H9 (cell line): ENCODE measurements around the gene C19orf73. TPM values are rescaled to one million over a fixed set of nuclear protein-coding genes. Genes with fewer than 3 reads are reported as not detected.

Source experiments
- DNase-seq: peaks from one replicate; pipeline ENCODE4 v3.0.0-alpha.2; 2017
- H2AFZ ChIP-seq: one replicate; pipeline ENCODE4 v1.6.1; 2013; ENCODE audit warnings: mild to moderate bottlenecking, low read length, control low read depth, moderate library complexity
- H2AK5ac ChIP-seq: 2 replicates; pipeline ENCODE4 v1.6.1; 2013; ENCODE audit warnings: low read length, control low read depth, mixed read lengths; ENCODE audit not compliant: insufficient read length
- H2BK120ac ChIP-seq: one replicate; pipeline ENCODE4 v1.6.1; 2013; ENCODE audit warnings: low read depth, mild to moderate bottlenecking, low read length, control low read depth, inconsistent platforms; ENCODE audit not compliant: poor library complexity, severe bottlenecking
- H2BK12ac ChIP-seq: 2 replicates; pipeline ENCODE4 v1.6.1; 2013; ENCODE audit warnings: low read length, control low read depth, mixed read lengths, low read depth; ENCODE audit not compliant: insufficient read length
- H2BK15ac ChIP-seq: 2 replicates; pipeline ENCODE4 v1.6.1; 2013; ENCODE audit warnings: low read depth, low read length, control low read depth
- H2BK20ac ChIP-seq: one replicate; pipeline ENCODE4 v1.6.1; 2013; ENCODE audit warnings: low read depth, mild to moderate bottlenecking, low read length, control low read depth, inconsistent platforms; ENCODE audit not compliant: poor library complexity, severe bottlenecking
- H2BK5ac ChIP-seq: 2 replicates; pipeline ENCODE4 v1.6.1; 2013; ENCODE audit warnings: low read length, control low read depth, mixed read lengths; ENCODE audit not compliant: insufficient read length
- H3K14ac ChIP-seq: 2 replicates; pipeline ENCODE4 v1.6.1; 2013; ENCODE audit warnings: low read length, control low read depth; ENCODE audit not compliant: insufficient read depth
- H3K18ac ChIP-seq: 2 replicates; pipeline ENCODE4 v1.6.1; 2013; ENCODE audit warnings: low read depth, mild to moderate bottlenecking, mixed read lengths, low read length, control low read depth; ENCODE audit not compliant: insufficient read length
- H3K23ac ChIP-seq: 2 replicates; pipeline ENCODE4 v1.6.1; 2013; ENCODE audit warnings: low read length, control low read depth, mixed read lengths, low read depth; ENCODE audit not compliant: insufficient read length
- H3K23me2 ChIP-seq: 2 replicates; pipeline ENCODE4 v1.6.1; 2013; ENCODE audit warnings: low read depth, mild to moderate bottlenecking, mixed read lengths, low read length, control low read depth; ENCODE audit not compliant: insufficient read length, poor library complexity, severe bottlenecking
- H3K27ac ChIP-seq: 2 replicates; pipeline ENCODE4 v1.5.1; 2013; ENCODE audit warnings: low read length, control low read depth, mixed read lengths, low read depth; ENCODE audit not compliant: insufficient read length
- H3K27me3 ChIP-seq: 2 replicates; pipeline ENCODE4 v1.6.1; 2013; ENCODE audit warnings: low read length, control low read depth, inconsistent platforms; ENCODE audit not compliant: insufficient read depth
- H3K4ac ChIP-seq: 2 replicates; pipeline ENCODE4 v1.6.1; 2013; ENCODE audit warnings: low read depth, mild to moderate bottlenecking, control low read depth, inconsistent platforms, low read length, moderate library complexity
- H3K4me1 ChIP-seq: 2 replicates; pipeline ENCODE4 v1.6.1; 2013; ENCODE audit warnings: low read length, control low read depth, inconsistent platforms; ENCODE audit not compliant: insufficient read depth
- H3K4me2 ChIP-seq: 2 replicates; pipeline ENCODE4 v1.6.1; 2013; ENCODE audit warnings: low read length, control low read depth, mixed read lengths; ENCODE audit not compliant: insufficient read length, insufficient read depth
- H3K56ac ChIP-seq: 2 replicates; pipeline ENCODE4 v1.6.1; 2013; ENCODE audit warnings: low read depth, mild to moderate bottlenecking, mixed read lengths, low read length, control low read depth; ENCODE audit not compliant: insufficient read length
- H3K79me1 ChIP-seq: 2 replicates; pipeline ENCODE4 v1.6.1; 2013; ENCODE audit warnings: low read depth, mild to moderate bottlenecking, moderate library complexity, low read length, control low read depth, inconsistent platforms; ENCODE audit not compliant: insufficient read depth, poor library complexity, severe bottlenecking
- H3K79me2 ChIP-seq: 2 replicates; pipeline ENCODE4 v1.6.1; 2013; ENCODE audit warnings: low read length, control low read depth, inconsistent platforms; ENCODE audit not compliant: insufficient read depth
- H3K9ac ChIP-seq: 2 replicates; pipeline ENCODE4 v1.6.1; 2013; ENCODE audit warnings: low read length, control low read depth, mixed read lengths; ENCODE audit not compliant: insufficient read length; ENCODE audit errors: extremely low read depth
- H3K9me3 ChIP-seq: one replicate; pipeline ENCODE4 v1.6.1; 2013; ENCODE audit warnings: low read depth, low read length, inconsistent platforms; ENCODE audit not compliant: control insufficient read depth
- H3T11ph ChIP-seq: one replicate; pipeline ENCODE4 v1.6.1; 2013; ENCODE audit warnings: mild to moderate bottlenecking, low read length, control low read depth, inconsistent platforms
- H4K20me1 ChIP-seq: one replicate; pipeline ENCODE4 v1.6.1; 2013; ENCODE audit not compliant: control insufficient read depth, insufficient read length, insufficient read depth
- H4K5ac ChIP-seq: 2 replicates; pipeline ENCODE4 v1.6.1; 2013; ENCODE audit warnings: low read depth, mild to moderate bottlenecking, mixed read lengths, low read length, control low read depth; ENCODE audit not compliant: insufficient read length
- H4K8ac ChIP-seq: replicated peaks from 2 replicates; pipeline ENCODE4 v1.6.1; 2013; ENCODE audit warnings: low read length, control low read depth, mixed read lengths, low read depth; ENCODE audit not compliant: insufficient read length
- H4K91ac ChIP-seq: 2 replicates; pipeline ENCODE4 v1.6.1; 2013; ENCODE audit warnings: low read depth, mild to moderate bottlenecking, moderate library complexity, mixed read lengths, low read length, control low read depth; ENCODE audit not compliant: insufficient read length
- H3K27ac Mint-ChIP-seq, 3 experiments: 2 replicates in 2 of 3; 3 replicates in 1 of 3; pipeline ENCODE4 v1.8.0; 2020 to 2021; ENCODE audit warnings: mixed read lengths in 3 of 3, mild to moderate bottlenecking in 1 of 3, moderate library complexity in 1 of 3
- H3K27me3 Mint-ChIP-seq: 2 replicates; pipeline ENCODE4 v1.8.0; 2021; ENCODE audit warnings: low read depth, mild to moderate bottlenecking, moderate library complexity, mixed read lengths
- H3K36me3 Mint-ChIP-seq, 3 experiments: 2 replicates in 2 of 3; 3 replicates in 1 of 3; pipeline ENCODE4 v1.8.0; 2020 to 2021; ENCODE audit warnings: low read depth in 3 of 3, mixed read lengths in 3 of 3; ENCODE audit not compliant: insufficient read depth in 1 of 3
- H3K4me1 Mint-ChIP-seq, 2 experiments: 2 replicates each; pipeline ENCODE4 v1.8.0; 2020; ENCODE audit warnings: mixed read lengths in 2 of 2
- H3K4me3 Mint-ChIP-seq, 2 experiments: 2 replicates in 1 of 2; 3 replicates in 1 of 2; pipeline ENCODE4 v1.8.0; 2020 to 2021; ENCODE audit warnings: mild to moderate bottlenecking in 2 of 2, mixed read lengths in 2 of 2, moderate library complexity in 1 of 2
- H3K9me3 Mint-ChIP-seq, 2 experiments: 2 replicates in 1 of 2; 3 replicates in 1 of 2; pipeline ENCODE4 v1.8.0; 2020; ENCODE audit warnings: mild to moderate bottlenecking in 2 of 2, mixed read lengths in 2 of 2, moderate library complexity in 1 of 2
- WGBS: extraction: QIAGEN DNeasy Blood & Tissue Kit; methylation state at CpG from one replicate; pipeline ENCODE4 v1.1.7; 2013; ENCODE audit warnings: missing lambda C conversion rate, low lambda C conversion rate, mixed read lengths; ENCODE audit not compliant: insufficient read length; ENCODE audit errors: extremely low coverage; 5-methylcytosine and 5-hydroxymethylcytosine counted together
- total RNA-seq: library from RNA; stranded (reverse); gene quantifications from 2 replicates; pipeline ENCODE4 v1.2.1, GENCODE V29; 2021
- TF ChIP-seq, protein P1 (sequence below): fragments of 200-600 bp; sonication (generic); conservative IDR thresholded peaks from 3 replicates; pipeline ENCODE4 v1.8.0; 2021; ENCODE audit warnings: antibody characterized with exemption, mild to moderate bottlenecking

C19orf73 gene
- total RNA-seq, 1 experiment from 2014 or later = 1.1 TPM

GRCh38 chr19:49094505-49095482, 24.1 kb downstream of the C19orf73 start:
- TF ChIP-seq, protein P1, sequence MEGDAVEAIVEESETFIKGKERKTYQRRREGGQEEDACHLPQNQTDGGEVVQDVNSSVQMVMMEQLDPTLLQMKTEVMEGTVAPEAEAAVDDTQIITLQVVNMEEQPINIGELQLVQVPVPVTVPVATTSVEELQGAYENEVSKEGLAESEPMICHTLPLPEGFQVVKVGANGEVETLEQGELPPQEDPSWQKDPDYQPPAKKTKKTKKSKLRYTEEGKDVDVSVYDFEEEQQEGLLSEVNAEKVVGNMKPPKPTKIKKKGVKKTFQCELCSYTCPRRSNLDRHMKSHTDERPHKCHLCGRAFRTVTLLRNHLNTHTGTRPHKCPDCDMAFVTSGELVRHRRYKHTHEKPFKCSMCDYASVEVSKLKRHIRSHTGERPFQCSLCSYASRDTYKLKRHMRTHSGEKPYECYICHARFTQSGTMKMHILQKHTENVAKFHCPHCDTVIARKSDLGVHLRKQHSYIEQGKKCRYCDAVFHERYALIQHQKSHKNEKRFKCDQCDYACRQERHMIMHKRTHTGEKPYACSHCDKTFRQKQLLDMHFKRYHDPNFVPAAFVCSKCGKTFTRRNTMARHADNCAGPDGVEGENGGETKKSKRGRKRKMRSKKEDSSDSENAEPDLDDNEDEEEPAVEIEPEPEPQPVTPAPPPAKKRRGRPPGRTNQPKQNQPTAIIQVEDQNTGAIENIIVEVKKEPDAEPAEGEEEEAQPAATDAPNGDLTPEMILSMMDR = no peak
- Histone ChIP-seq H2BK5ac (no peak overlapping the region), H3K27ac (no peak overlapping the region), H2BK20ac (no peak overlapping the region), H3K27me3 (no peaks in the 10 kb centered on the region), H3K4me2 (no peak overlapping the region), H3K4me1 (no peaks in the 10 kb centered on the region), H3T11ph (no peak overlapping the region), H2BK15ac (no peak overlapping the region), H2AK5ac (no peak overlapping the region), H4K8ac (no peak overlapping the region), H3K9me3 (no peaks in the 10 kb centered on the region), H4K91ac (no peak overlapping the region), H2BK120ac (no peak overlapping the region), H4K5ac (no peak overlapping the region), H3K14ac (no peak overlapping the region), H3K23ac (no peak overlapping the region), H3K23me2 (no peaks in the 10 kb centered on the region), H3K4ac (no peak overlapping the region), H2AFZ (no peak overlapping the region), H2BK12ac (no peak overlapping the region), H3K79me2 (peaks cover 1% of the 10 kb centered on the region; the same call in 1 of the 2 replicates), H4K20me1 (no peaks in the 10 kb centered on the region), H3K18ac (no peak overlapping the region), H3K79me1 (peaks cover 3% of the 10 kb centered on the region), H3K56ac (no peak overlapping the region), H3K9ac (no peak overlapping the region)
- Mint-ChIP-seq H3K4me3 (no peak overlapping the region), H3K36me3 (peaks cover 45 to 89% (median 87%) of the 10 kb centered on the region in 3 experiments), H3K27me3 (no peaks in the 10 kb centered on the region), H3K9me3 (no peaks in the 10 kb centered on the region), H3K4me1 (peaks cover 3 to 4% of the 10 kb centered on the region in 2 experiments; a peak in 1 of 4 replicates), H3K27ac (peak overlapping the region; percentile 55 to 74 (median 55); a peak in 3 of 7 replicates)
- DNase-seq = no peak
- no CpG with 5 or more reads among the region's 23 CpGs for WGBS
